GM19043 (cell line): ENCODE data around the gene KAT14.
"Not testable (repeated sequence)": the region's sequence is repeated elsewhere in the genome, so short reads cannot be mapped to it uniquely, and the experiment has no call there.

Source experiments
- ATAC-seq: cut with Tn5 transposase; IDR thresholded peaks from one replicate; pipeline ENCODE4 v1.9.1; 2021; ENCODE audit warnings: low read depth; ENCODE audit not compliant: unreplicated experiment

Gene KAT14

GRCh38 chr20:18144541-18145099, 7.0 kb downstream of the KAT14 start:
- ATAC-seq: no peak

- ATAC-seq: no peak
Observed at GRCh38 chr20:18154342-18154741, 16.7 kb downstream of the KAT14 start.

- no peak for ATAC-seq
Observed at GRCh38 chr20:18156045-18156444, 18.4 kb downstream of the KAT14 start.

GRCh38 chr20:18164356-18164755, 26.7 kb downstream of the KAT14 start:
- no peak for ATAC-seq

GRCh38 chr20:18165553-18165952, 27.9 kb downstream of the KAT14 start:
- ATAC-seq: no peak

- ATAC-seq: no peak
Observed at GRCh38 chr20:18166241-18166881, 28.7 kb downstream of the KAT14 start.

GRCh38 chr20:18166950-18167349, 29.3 kb downstream of the KAT14 start:
- ATAC-seq: no peak

GRCh38 chr20:18172379-18172778, 34.7 kb downstream of the KAT14 start:
- no peak for ATAC-seq

GRCh38 chr20:18174906-18175683, 37.4 kb downstream of the KAT14 start:
- ATAC-seq: no peak

- ATAC-seq: no peak
Observed at GRCh38 chr20:18176318-18176785, 38.7 kb downstream of the KAT14 start.

- not testable (repeated sequence) for ATAC-seq
Observed at GRCh38 chr20:18180366-18180765, 42.7 kb downstream of the KAT14 start.

GRCh38 chr20:18180815-18181214, 43.2 kb downstream of the KAT14 start:
- ATAC-seq: no peak

- no peak for ATAC-seq
Observed at GRCh38 chr20:18187020-18187419, 49.4 kb downstream of the KAT14 start.

GRCh38 chr20:18188434-18188833, 50.8 kb downstream of the KAT14 start:
- no peak for ATAC-seq

GRCh38 chr20:18190338-18191233, 52.9 kb downstream of the KAT14 start:
- no peak for ATAC-seq

GRCh38 chr20:18191306-18191705, 53.6 kb downstream of the KAT14 start:
- no peak for ATAC-seq

GRCh38 chr20:18194461-18194860, 56.8 kb downstream of the KAT14 start:
- ATAC-seq: not testable (repeated sequence)

- no peak for ATAC-seq
Observed at GRCh38 chr20:18195931-18196330, 58.3 kb downstream of the KAT14 start.

GRCh38 chr20:18197382-18198070, 59.9 kb downstream of the KAT14 start:
- ATAC-seq: no peak

GRCh38 chr20:18202966-18203365, 65.3 kb downstream of the KAT14 start:
- ATAC-seq: no peak
